ENCODE data around the gene CCDC88C. TPM values are rescaled to one million over a fixed set of nuclear protein-coding genes. Genes with fewer than 3 reads are reported as not detected.

The CCDC88C gene
- polyA plus RNA-seq, 1 donor (not counting 4 experiments of a cell fraction or from before 2014, with no cell fraction given) = 2.4 TPM

- FAIRE-seq (no peak), DNase-seq (ENCODE audit: low read depth, low spot score) (no peak)
- Histone ChIP-seq H2AFZ (ENCODE audit: control insufficient read depth, low read length) (no peak overlapping the region), H3K9me1 (ENCODE audit: control insufficient read depth, extremely low read depth, insufficient read depth, low read length) (no peaks in the 10 kb centered on the region), H3K36me3 (ENCODE audit: control insufficient read depth in 2 of 2, extremely low read depth in 1 of 2, insufficient read depth in 2 of 2, low read length in 2 of 2) (no peaks in the 10 kb centered on the region), H3K27ac (ENCODE audit: control insufficient read depth, insufficient read depth, low read length) (no peak overlapping the region), H3K4me1 (ENCODE audit: control insufficient read depth, extremely low read depth, insufficient read depth, low read length) (no peaks in the 10 kb centered on the region), H3K27me3 (ENCODE audit: control insufficient read depth, extremely low read depth, insufficient read depth, low read length) (no peaks in the 10 kb centered on the region), H3K4me2 (ENCODE audit: control insufficient read depth, extremely low read depth, insufficient read depth, low read depth, low read length) (no peak overlapping the region), H3K9ac (ENCODE audit: control insufficient read depth, extremely low read depth, insufficient read depth, low read length) (no peak overlapping the region), H3K79me2 (ENCODE audit: control insufficient read depth, insufficient read depth, low read length) (no peaks in the 10 kb centered on the region), H4K20me1 (ENCODE audit: control insufficient read depth, extremely low read depth, insufficient read depth, low read length) (no peaks in the 10 kb centered on the region), H3K9me3 (ENCODE audit: control insufficient read depth, low read depth, low read length) (no peaks in the 10 kb centered on the region), H3K4me3 (ENCODE audit: control insufficient read depth in 2 of 3, extremely low read depth in 1 of 3, insufficient read depth in 2 of 3, low read depth in 1 of 3, low read length in 3 of 3) (no peak overlapping the region)
- dilution Hi-C loops (cut with MboI; ENCODE audit: extremely low pct_ligation_motif_present, low sequenced_read_pairs) = no loop called here
- TF ChIP-seq EZH2 (IDR thresholded peaks at IDR 0.05; ENCODE audit: low read length) = no peak
- TF ChIP-seq, protein P1, sequence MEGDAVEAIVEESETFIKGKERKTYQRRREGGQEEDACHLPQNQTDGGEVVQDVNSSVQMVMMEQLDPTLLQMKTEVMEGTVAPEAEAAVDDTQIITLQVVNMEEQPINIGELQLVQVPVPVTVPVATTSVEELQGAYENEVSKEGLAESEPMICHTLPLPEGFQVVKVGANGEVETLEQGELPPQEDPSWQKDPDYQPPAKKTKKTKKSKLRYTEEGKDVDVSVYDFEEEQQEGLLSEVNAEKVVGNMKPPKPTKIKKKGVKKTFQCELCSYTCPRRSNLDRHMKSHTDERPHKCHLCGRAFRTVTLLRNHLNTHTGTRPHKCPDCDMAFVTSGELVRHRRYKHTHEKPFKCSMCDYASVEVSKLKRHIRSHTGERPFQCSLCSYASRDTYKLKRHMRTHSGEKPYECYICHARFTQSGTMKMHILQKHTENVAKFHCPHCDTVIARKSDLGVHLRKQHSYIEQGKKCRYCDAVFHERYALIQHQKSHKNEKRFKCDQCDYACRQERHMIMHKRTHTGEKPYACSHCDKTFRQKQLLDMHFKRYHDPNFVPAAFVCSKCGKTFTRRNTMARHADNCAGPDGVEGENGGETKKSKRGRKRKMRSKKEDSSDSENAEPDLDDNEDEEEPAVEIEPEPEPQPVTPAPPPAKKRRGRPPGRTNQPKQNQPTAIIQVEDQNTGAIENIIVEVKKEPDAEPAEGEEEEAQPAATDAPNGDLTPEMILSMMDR (optimal IDR thresholded peaks at IDR 0.05 in 1 of 3, IDR thresholded peaks at IDR 0.05 in 1 of 3, conservative IDR thresholded peaks at IDR 0.05 in 1 of 3; ENCODE audit: extremely low read depth in 1 of 3, insufficient read depth in 2 of 3, low read length in 3 of 3) = no peak
Measured at GRCh38 chr14:91331721-91332120, 85.9 kb downstream of the CCDC88C start.

GRCh38 chr14:91330856-91331255 lies 86.8 kb downstream of the CCDC88C start:
- no peaks in the 10 kb centered on the region for H3K36me3 ChIP-seq (ENCODE audit: control insufficient read depth in 2 of 2, extremely low read depth in 1 of 2, insufficient read depth in 2 of 2, low read length in 2 of 2)
- H3K4me3 ChIP-seq (ENCODE audit: control insufficient read depth in 2 of 3, extremely low read depth in 1 of 3, insufficient read depth in 2 of 3, low read depth in 1 of 3, low read length in 3 of 3) = no peak overlapping the region
- H3K27ac ChIP-seq (ENCODE audit: control insufficient read depth, insufficient read depth, low read length) = no peak overlapping the region
- no peaks in the 10 kb centered on the region for H3K79me2 ChIP-seq (ENCODE audit: control insufficient read depth, insufficient read depth, low read length)
- dilution Hi-C loops (cut with MboI; ENCODE audit: extremely low pct_ligation_motif_present, low sequenced_read_pairs) = no loop called here
- DNase-seq (ENCODE audit: low read depth, low spot score) (no peak), FAIRE-seq (no peak)
- no peaks in the 10 kb centered on the region for H3K9me3 ChIP-seq (ENCODE audit: control insufficient read depth, low read depth, low read length)
- no peaks in the 10 kb centered on the region for H3K27me3 ChIP-seq (ENCODE audit: control insufficient read depth, extremely low read depth, insufficient read depth, low read length)
- H3K9me1 ChIP-seq (ENCODE audit: control insufficient read depth, extremely low read depth, insufficient read depth, low read length) = no peaks in the 10 kb centered on the region
- H3K9ac ChIP-seq (ENCODE audit: control insufficient read depth, extremely low read depth, insufficient read depth, low read length) = no peak overlapping the region
- H2AFZ ChIP-seq (ENCODE audit: control insufficient read depth, low read length) = no peak overlapping the region
- no peak for TF ChIP-seq EZH2 (IDR thresholded peaks at IDR 0.05; ENCODE audit: low read length)
- TF ChIP-seq, protein P1 (optimal IDR thresholded peaks at IDR 0.05 in 1 of 3, IDR thresholded peaks at IDR 0.05 in 1 of 3, conservative IDR thresholded peaks at IDR 0.05 in 1 of 3; ENCODE audit: extremely low read depth in 1 of 3, insufficient read depth in 2 of 3, low read length in 3 of 3) = no peak
- no peak overlapping the region for H3K4me2 ChIP-seq (ENCODE audit: control insufficient read depth, extremely low read depth, insufficient read depth, low read depth, low read length)
- no peaks in the 10 kb centered on the region for H3K4me1 ChIP-seq (ENCODE audit: control insufficient read depth, extremely low read depth, insufficient read depth, low read length)
- H4K20me1 ChIP-seq (ENCODE audit: control insufficient read depth, extremely low read depth, insufficient read depth, low read length) = no peaks in the 10 kb centered on the region

Measured in keratinocyte (primary cell).